ENCODE measurements around the gene IGBP1.
A peak's percentile ranks its signal among the peaks of the same experiment; 100 is the strongest.
"Not testable (repeated sequence)": the region's sequence is repeated elsewhere in the genome, so short reads cannot be mapped to it uniquely, and the experiment has no call there.

Gene IGBP1

GRCh38 chrX:70133303-70134115 is at the start of gene IGBP1:
Gene IGBP1 (plus strand): TSS chrX:70133447. CDS start chrX:70133948, 501 bp downstream.
- DNase-seq, result peak; percentile 79

GRCh38 chrX:70084592-70085240 is 48.5 kb upstream of the IGBP1 start:
- no peak for DNase-seq

GRCh38 chrX:70087857-70088630 is 45.2 kb upstream of the IGBP1 start:
- DNase-seq, result no peak

- no peak for DNase-seq
Measured at GRCh38 chrX:70088751-70089150, 44.5 kb upstream of the IGBP1 start.

- DNase-seq, result no peak
Measured at GRCh38 chrX:70089604-70090297, 43.5 kb upstream of the IGBP1 start.

- DNase-seq, result no peak
Measured at GRCh38 chrX:70092247-70092646, 41.0 kb upstream of the IGBP1 start.

GRCh38 chrX:70096052-70096451 is 37.2 kb upstream of the IGBP1 start:
- DNase-seq, result no peak

- no peak for DNase-seq
Measured at GRCh38 chrX:70105229-70105628, 28.0 kb upstream of the IGBP1 start.

GRCh38 chrX:70111436-70112026 is 21.7 kb upstream of the IGBP1 start:
- DNase-seq, result not testable (repeated sequence)

GRCh38 chrX:70117738-70118137 is 15.5 kb upstream of the IGBP1 start:
- no peak for DNase-seq

- not testable (repeated sequence) for DNase-seq
Measured at GRCh38 chrX:70123014-70123413, 10.2 kb upstream of the IGBP1 start.

GRCh38 chrX:70124678-70125077 is 8.6 kb upstream of the IGBP1 start:
- DNase-seq, result no peak

- no peak for DNase-seq
Measured at GRCh38 chrX:70128071-70128470, 5.2 kb upstream of the IGBP1 start.

GRCh38 chrX:70129816-70130215 is 3.4 kb upstream of the IGBP1 start:
- DNase-seq, result peak; percentile 62

- DNase-seq, result no peak
Measured at GRCh38 chrX:70132224-70132623, 1.0 kb upstream of the IGBP1 start.

GRCh38 chrX:70132877-70133302 is 357 bp upstream of the IGBP1 start:
- no peak for DNase-seq

GRCh38 chrX:70134116-70134477 is 850 bp downstream of the IGBP1 start:
- no peak for DNase-seq

- no peak for DNase-seq
Measured at GRCh38 chrX:70138622-70139021, 5.4 kb downstream of the IGBP1 start.

GRCh38 chrX:70139736-70140135 is 6.5 kb downstream of the IGBP1 start:
- DNase-seq, result no peak

- no peak for DNase-seq
Measured at GRCh38 chrX:70141373-70141772, 8.1 kb downstream of the IGBP1 start.

- peak; percentile 79 for DNase-seq
Measured at GRCh38 chrX:70166601-70167590, 33.6 kb downstream of the IGBP1 start.
